HEK293 (cell line): ENCODE results near the gene CDHR5.

Source experiments
- CTCF ChIA-PET: fragments of 350-600 bp; formaldehyde crosslinking; extraction: SDS; loops from one replicate; lab custom pipeline; 2021; ENCODE audit warnings: antibody characterized with exemption; lab: Yijun Ruan, JAX
- POLR2A ChIA-PET: fragments of 300-600 bp; formaldehyde crosslinking; extraction: SDS; loops from one replicate; lab custom pipeline; 2020; ENCODE audit warnings: antibody characterized with exemption, inconsistent platforms; lab: Yijun Ruan, JAX
- H3K27ac ChIP-seq: fragments of 200-500 bp; sonication (Bioruptor generic); 2 replicates; pipeline ENCODE4 v1.5.1; 2014; ENCODE audit warnings: low read depth, low read length, control low read depth, inconsistent platforms; ENCODE audit errors: extremely low read depth
- H3K36me3 ChIP-seq, 2 experiments: fragments of 200-500 bp in 1 of 2; sonication (Bioruptor generic) in 1 of 2; 1 replicate in 1 of 2; 2 replicates in 1 of 2; pipeline ENCODE4 v1.5.1; 2014 to 2017; ENCODE audit warnings: inconsistent platforms in 2 of 2, low read length in 2 of 2; ENCODE audit not compliant: control insufficient read depth in 2 of 2, insufficient read depth in 1 of 2
- H3K4me1 ChIP-seq: fragments of 200-500 bp; sonication (Bioruptor generic); 2 replicates; pipeline ENCODE4 v1.5.1; 2014; ENCODE audit warnings: mild to moderate bottlenecking, low read length, inconsistent platforms; ENCODE audit not compliant: control insufficient read depth, insufficient read depth
- H3K4me3 ChIP-seq: 2 replicates; pipeline ENCODE4 v1.5.1; 2011; ENCODE audit warnings: low read depth, mild to moderate bottlenecking, control low read depth, low read length, moderate library complexity
- H3K9me3 ChIP-seq: fragments of 200-500 bp; sonication (Bioruptor generic); 2 replicates; pipeline ENCODE4 v1.5.1; 2014; ENCODE audit warnings: low read depth, low read length, inconsistent platforms; ENCODE audit not compliant: control insufficient read depth, insufficient read depth
- BCL11A ChIP-seq: fragments of 450-650 bp; formaldehyde crosslinking; IDR thresholded peaks from 2 replicates; pipeline ENCODE4 v1.5.1; 2016; ENCODE audit warnings: low read depth, missing biosample characterization, missing genetic modification characterization
- BCL11B ChIP-seq: fragments of 450-650 bp; formaldehyde crosslinking; IDR thresholded peaks from 2 replicates; pipeline ENCODE4 v1.5.1; 2016; ENCODE audit warnings: low read depth, missing biosample characterization, missing genetic modification characterization
- GLIS2 ChIP-seq: fragments of 450-650 bp; formaldehyde crosslinking; IDR thresholded peaks from 2 replicates; pipeline ENCODE4 v1.5.1; 2016; ENCODE audit warnings: missing biosample characterization, missing genetic modification characterization
- KLF17 ChIP-seq: fragments of 450-650 bp; formaldehyde crosslinking; IDR thresholded peaks from 2 replicates; pipeline ENCODE4 v1.5.1; 2016; ENCODE audit warnings: missing biosample characterization, missing genetic modification characterization
- PRDM10 ChIP-seq: fragments of 450-650 bp; formaldehyde crosslinking; IDR thresholded peaks from 2 replicates; pipeline ENCODE4 v1.5.1; 2016; ENCODE audit warnings: missing biosample characterization, missing genetic modification characterization
- ZBTB8A ChIP-seq: fragments of 450-650 bp; formaldehyde crosslinking; IDR thresholded peaks from 2 replicates; pipeline ENCODE4 v1.5.1; 2016; ENCODE audit warnings: missing biosample characterization, missing genetic modification characterization
- ZFHX2 ChIP-seq: fragments of 450-650 bp; formaldehyde crosslinking; conservative IDR thresholded peaks from 2 replicates; pipeline ENCODE4 v1.5.1; 2016; ENCODE audit warnings: missing biosample characterization, missing genetic modification characterization
- ZNF248 ChIP-seq: fragments of 450-650 bp; formaldehyde crosslinking; IDR thresholded peaks from 2 replicates; pipeline ENCODE4 v1.5.1; 2017; ENCODE audit warnings: missing biosample characterization, missing genetic modification characterization
- ZNF341 ChIP-seq: fragments of 450-650 bp; formaldehyde crosslinking; IDR thresholded peaks from 2 replicates; pipeline ENCODE4; 2016; ENCODE audit warnings: low read depth, missing biosample characterization, missing genetic modification characterization
- ZNF404 ChIP-seq: fragments of 450-650 bp; formaldehyde crosslinking; IDR thresholded peaks from 2 replicates; pipeline ENCODE4 v1.5.1; 2017; ENCODE audit warnings: missing biosample characterization, missing genetic modification characterization
- ZNF488 ChIP-seq: fragments of 450-650 bp; formaldehyde crosslinking; IDR thresholded peaks from 2 replicates; pipeline ENCODE4 v1.5.1; 2016; ENCODE audit warnings: missing biosample characterization, missing genetic modification characterization
- ZNF571 ChIP-seq: fragments of 450-650 bp; formaldehyde crosslinking; IDR thresholded peaks from 2 replicates; pipeline ENCODE4 v1.5.0; 2017; ENCODE audit warnings: missing biosample characterization, missing genetic modification characterization
- ZNF626 ChIP-seq: fragments of 450-650 bp; sonication (Bioruptor Pico); formaldehyde crosslinking; IDR thresholded peaks from 2 replicates; pipeline ENCODE4 v1.5.1; 2018; ENCODE audit warnings: missing biosample characterization, missing genetic modification characterization, inconsistent platforms
- ZNF660 ChIP-seq: fragments of 450-650 bp; IDR thresholded peaks from 2 replicates; pipeline ENCODE4 v1.5.1; 2018; ENCODE audit warnings: missing biosample characterization, mild to moderate bottlenecking, missing genetic modification characterization
- ZNF777 ChIP-seq: fragments of 450-650 bp; formaldehyde crosslinking; IDR thresholded peaks from 2 replicates; pipeline ENCODE4 v1.5.1; 2017; ENCODE audit warnings: missing biosample characterization, missing genetic modification characterization, borderline replicate concordance
- TF ChIP-seq, protein P1 (sequence below): fragments of 450-650 bp; formaldehyde crosslinking; IDR thresholded peaks from 2 replicates; pipeline ENCODE4 v1.5.1; 2016; ENCODE audit warnings: missing biosample characterization, missing genetic modification characterization
- TF ChIP-seq, protein P2 (sequence below): fragments of 450-650 bp; formaldehyde crosslinking; IDR thresholded peaks from 2 replicates; pipeline ENCODE4 v1.5.1; 2017; ENCODE audit warnings: missing biosample characterization, missing genetic modification characterization
- TF ChIP-seq, protein P3 (sequence below): fragments of 450-650 bp; formaldehyde crosslinking; IDR thresholded peaks from 2 replicates; pipeline ENCODE4 v1.5.1; 2016; ENCODE audit warnings: missing biosample characterization, missing genetic modification characterization, borderline replicate concordance

CDHR5 gene

GRCh38 chr11:569158-569885 lies 55.4 kb downstream of the CDHR5 start:
- POLR2A ChIA-PET = interaction anchor here (0.9 to 1.6 kb wide), 3 partner anchors 10 to 235 kb away, joined by 3 to 4 read pairs (median 4); partner anchors contain the start of gene IRF7
- no peaks in the 10 kb centered on the region; the same call in 1 of the 2 replicates for H3K4me1 ChIP-seq
- peaks cover 0 to under 1% of the 10 kb centered on the region in 2 experiments; a peak in 1 of 3 replicates for H3K36me3 ChIP-seq
- CTCF ChIA-PET = interaction anchor here (0.8 kb wide), 1 partner anchor 51 kb away, joined by 4 read pairs; no protein-coding TSS in a partner anchor
- H3K4me3 ChIP-seq = peak overlapping the region; percentile 51
- peak overlapping the region; percentile 73; the same call in 1 of the 2 replicates for H3K27ac ChIP-seq
- H3K9me3 ChIP-seq = no peaks in the 10 kb centered on the region
- TF ChIP-seq ZNF248 (tag by site-specific recombination) (no peak), ZBTB8A (tag by site-specific recombination) (peak; percentile 11; the same call in 1 of the 2 replicates), ZNF404 (no peak), ZNF341 (tag by site-specific recombination) (no peak), ZNF571 (tag by site-specific recombination) (no peak), ZNF626 (tag by site-specific recombination) (no peak), BCL11B (tag by site-specific recombination) (peak; percentile 83), BCL11A (tag by site-specific recombination) (peak; percentile 56; the same call in 1 of the 2 replicates), GLIS2 (tag by site-specific recombination) (0 out of 2 replicates have a peak, but pooled peaks have one; percentile 36)
- TF ChIP-seq, protein P1, sequence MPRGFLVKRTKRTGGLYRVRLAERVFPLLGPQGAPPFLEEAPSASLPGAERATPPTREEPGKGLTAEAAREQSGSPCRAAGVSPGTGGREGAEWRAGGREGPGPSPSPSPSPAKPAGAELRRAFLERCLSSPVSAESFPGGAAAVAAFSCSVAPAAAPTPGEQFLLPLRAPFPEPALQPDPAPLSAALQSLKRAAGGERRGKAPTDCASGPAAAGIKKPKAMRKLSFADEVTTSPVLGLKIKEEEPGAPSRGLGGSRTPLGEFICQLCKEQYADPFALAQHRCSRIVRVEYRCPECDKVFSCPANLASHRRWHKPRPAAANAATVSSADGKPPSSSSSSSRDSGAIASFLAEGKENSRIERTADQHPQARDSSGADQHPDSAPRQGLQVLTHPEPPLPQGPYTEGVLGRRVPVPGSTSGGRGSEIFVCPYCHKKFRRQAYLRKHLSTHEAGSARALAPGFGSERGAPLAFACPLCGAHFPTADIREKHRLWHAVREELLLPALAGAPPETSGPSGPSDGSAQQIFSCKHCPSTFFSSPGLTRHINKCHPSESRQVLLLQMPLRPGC (tag by site-specific recombination) = no peak
- TF ChIP-seq, protein P2, sequence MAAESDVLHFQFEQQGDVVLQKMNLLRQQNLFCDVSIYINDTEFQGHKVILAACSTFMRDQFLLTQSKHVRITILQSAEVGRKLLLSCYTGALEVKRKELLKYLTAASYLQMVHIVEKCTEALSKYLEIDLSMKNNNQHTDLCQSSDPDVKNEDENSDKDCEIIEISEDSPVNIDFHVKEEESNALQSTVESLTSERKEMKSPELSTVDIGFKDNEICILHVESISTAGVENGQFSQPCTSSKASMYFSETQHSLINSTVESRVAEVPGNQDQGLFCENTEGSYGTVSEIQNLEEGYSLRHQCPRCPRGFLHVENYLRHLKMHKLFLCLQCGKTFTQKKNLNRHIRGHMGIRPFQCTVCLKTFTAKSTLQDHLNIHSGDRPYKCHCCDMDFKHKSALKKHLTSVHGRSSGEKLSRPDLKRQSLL (tag by site-specific recombination) = no peak

DNA sequence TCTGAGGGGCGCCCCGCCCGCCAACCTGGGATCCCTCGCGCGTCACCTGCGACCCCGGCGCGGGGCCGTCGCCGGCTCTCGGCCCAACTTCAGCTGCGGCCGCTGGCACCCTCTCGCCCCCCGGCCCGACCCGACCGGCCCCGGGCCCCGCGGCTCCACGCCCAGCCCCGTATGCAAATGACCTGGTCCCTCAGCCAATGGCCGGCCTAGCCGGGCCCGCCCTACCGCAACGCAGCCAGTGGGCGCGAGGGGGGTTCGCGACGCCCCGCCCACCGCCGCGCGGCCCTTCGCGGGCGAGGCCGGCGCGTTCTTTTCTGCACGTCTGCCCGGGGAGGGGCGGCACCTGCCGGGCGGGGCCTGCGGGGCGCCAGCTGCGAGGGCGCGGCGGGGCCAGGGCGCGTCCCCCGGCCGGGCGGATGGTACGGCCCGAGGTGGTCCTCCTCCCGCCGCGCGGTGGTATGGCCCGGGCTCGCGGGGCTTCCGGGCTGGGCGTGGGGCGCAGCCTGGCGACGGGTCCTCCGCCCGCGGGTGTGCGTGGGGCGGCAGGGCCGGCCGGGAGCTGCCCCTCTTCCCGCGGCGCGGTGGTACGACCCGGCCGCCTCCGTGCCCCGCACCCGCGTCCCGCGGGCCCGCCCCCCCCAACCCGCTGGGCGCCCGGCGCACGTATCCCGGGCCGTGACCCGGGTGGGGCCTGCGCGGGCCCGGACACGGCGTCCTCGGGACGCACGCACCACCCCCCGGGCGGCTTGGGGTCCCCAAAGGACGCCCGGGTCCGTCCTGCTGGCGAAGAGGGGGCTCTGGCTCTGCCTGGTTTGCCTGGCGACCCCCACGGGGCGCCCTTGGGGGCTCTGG lies 56.2 kb downstream of the CDHR5 start:
- ChIA-PET CTCF (interaction anchor here (0.8 kb wide), 1 partner anchor 50 kb away, joined by 4 read pairs; no protein-coding TSS in a partner anchor), POLR2A (interaction anchor here (0.9 to 1.6 kb wide), 3 partner anchors 9 to 236 kb away, joined by 3 to 4 read pairs (median 4); partner anchors contain the start of gene IRF7)
- peaks cover 0 to 8% of the 10 kb centered on the region in 2 experiments; a peak in 1 of 3 replicates for H3K36me3 ChIP-seq
- peak overlapping the region; percentile 73; the same call in 1 of the 2 replicates for H3K27ac ChIP-seq
- no peaks in the 10 kb centered on the region for H3K9me3 ChIP-seq
- no peaks in the 10 kb centered on the region for H3K4me1 ChIP-seq
- H3K4me3 ChIP-seq = peak overlapping the region; percentile 57
- TF ChIP-seq ZNF488 (tag by site-specific recombination) = no peak
- no peak for TF ChIP-seq ZNF660 (tag by site-specific recombination)
- no peak for TF ChIP-seq KLF17
- 0 out of 2 replicates have a peak, but pooled peaks have one; percentile 9 for TF ChIP-seq PRDM10
- TF ChIP-seq, protein P3, sequence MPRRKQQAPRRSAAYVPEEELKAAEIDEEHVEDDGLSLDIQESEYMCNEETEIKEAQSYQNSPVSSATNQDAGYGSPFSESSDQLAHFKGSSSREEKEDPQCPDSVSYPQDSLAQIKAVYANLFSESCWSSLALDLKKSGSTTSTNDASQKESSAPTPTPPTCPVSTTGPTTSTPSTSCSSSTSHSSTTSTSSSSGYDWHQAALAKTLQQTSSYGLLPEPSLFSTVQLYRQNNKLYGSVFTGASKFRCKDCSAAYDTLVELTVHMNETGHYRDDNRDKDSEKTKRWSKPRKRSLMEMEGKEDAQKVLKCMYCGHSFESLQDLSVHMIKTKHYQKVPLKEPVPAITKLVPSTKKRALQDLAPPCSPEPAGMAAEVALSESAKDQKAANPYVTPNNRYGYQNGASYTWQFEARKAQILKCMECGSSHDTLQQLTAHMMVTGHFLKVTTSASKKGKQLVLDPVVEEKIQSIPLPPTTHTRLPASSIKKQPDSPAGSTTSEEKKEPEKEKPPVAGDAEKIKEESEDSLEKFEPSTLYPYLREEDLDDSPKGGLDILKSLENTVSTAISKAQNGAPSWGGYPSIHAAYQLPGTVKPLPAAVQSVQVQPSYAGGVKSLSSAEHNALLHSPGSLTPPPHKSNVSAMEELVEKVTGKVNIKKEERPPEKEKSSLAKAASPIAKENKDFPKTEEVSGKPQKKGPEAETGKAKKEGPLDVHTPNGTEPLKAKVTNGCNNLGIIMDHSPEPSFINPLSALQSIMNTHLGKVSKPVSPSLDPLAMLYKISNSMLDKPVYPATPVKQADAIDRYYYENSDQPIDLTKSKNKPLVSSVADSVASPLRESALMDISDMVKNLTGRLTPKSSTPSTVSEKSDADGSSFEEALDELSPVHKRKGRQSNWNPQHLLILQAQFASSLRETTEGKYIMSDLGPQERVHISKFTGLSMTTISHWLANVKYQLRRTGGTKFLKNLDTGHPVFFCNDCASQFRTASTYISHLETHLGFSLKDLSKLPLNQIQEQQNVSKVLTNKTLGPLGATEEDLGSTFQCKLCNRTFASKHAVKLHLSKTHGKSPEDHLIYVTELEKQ (tag by site-specific recombination) = no peak
- no peak for TF ChIP-seq ZNF777 (tag by site-specific recombination)
- no peak for TF ChIP-seq ZFHX2
